GM15510 (cell line): Measurements from ENCODE around the gene SMURF2.

Experiments
- POLR2A ChIP-seq: IDR thresholded peaks from 3 replicates; pipeline ENCODE4 v1.6.1; 2011; ENCODE audit warnings: borderline replicate concordance; ENCODE audit not compliant: insufficient read length; ENCODE audit errors: extremely low read depth

SMURF2 gene

GRCh38 chr17:64634218-64634617 is 27.9 kb downstream of the SMURF2 start:
- TF ChIP-seq POLR2A: no peak

- no peak for TF ChIP-seq POLR2A
Observed at GRCh38 chr17:64632606-64633005, 29.5 kb downstream of the SMURF2 start.

- no peak for TF ChIP-seq POLR2A
Observed at GRCh38 chr17:64632194-64632593, 29.9 kb downstream of the SMURF2 start.

DNA sequence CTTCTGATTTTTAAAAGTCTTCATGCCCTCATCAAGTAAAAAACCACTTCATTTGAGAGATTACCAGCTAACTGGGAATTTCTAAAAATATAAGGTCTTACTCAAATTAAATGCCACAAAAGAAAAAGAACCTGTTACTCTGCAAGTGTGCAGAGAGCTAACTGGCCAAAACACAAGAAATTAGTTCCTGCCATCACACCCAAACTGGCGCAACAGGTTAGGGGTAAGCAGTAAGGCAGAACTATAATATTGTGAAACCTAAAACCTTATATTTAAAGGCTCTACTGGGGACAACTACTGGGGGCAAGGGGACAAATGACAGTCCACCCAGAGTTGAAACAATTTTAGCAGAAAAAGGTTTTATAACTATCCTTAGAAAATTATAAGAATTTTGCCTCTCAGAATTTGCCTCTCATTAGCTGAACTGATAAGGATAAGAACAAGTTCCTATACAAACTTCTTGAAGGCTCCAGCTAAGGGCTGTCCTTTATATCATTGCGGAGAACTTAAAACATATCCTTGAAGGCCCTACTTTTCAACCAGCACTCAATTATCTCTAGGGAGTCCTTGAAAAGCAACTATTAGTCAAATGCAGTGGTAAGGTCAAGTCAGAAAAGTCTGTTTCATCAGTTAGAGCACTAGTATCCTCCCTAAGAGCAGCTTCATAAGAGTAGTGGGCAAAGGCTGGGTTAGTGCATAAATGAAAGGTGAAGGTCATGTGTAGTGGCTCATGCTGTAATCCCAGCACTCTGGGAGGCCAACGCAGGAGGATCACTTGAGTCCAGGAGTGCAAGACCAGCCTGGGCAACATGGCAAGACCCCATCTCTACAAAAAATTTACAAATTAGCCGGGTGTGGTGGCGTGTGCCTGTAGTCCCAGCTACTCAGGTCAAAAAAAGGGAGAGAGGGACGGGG is 31.5 kb downstream of the SMURF2 start:
- TF ChIP-seq POLR2A: no peak

DNA sequence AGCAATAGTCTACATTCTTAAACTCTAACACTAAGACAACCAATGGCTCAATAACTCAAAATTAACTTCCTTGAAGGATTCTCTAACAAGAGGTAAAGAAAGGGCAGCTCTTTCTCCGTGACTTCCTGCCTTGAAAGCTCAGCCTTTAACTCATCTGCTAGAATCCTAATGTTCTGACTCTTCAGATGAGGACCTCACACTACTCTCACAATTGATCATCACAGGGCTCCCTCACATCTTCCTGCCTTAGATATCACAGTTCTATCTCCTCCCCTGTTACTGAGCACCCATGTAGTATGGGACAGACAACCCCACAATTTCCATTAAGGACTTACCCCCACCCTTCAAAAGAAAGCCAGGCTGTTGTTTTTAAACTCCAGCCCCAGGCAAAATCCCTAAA is 33.5 kb downstream of the SMURF2 start:
- TF ChIP-seq POLR2A: no peak

DNA sequence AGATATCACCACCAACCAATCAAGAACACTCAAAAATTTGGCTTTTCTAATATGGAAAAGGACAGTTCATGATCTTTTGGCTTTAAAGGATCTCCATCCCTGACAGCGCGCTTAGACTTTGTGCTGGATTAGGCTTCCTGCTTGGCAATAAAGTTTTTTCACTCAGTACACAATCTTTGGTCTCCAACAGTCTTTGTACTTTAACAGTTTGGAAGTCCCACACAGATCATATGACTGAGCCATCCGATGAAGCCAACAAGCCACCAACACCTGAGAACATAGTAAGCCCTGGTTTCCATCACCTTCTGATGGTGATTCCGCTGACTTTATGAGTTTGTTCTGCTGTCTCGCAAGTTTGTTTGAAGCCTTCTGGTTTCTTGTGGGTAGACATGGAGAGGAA is 34.3 kb downstream of the SMURF2 start:
- TF ChIP-seq POLR2A: no peak

DNA sequence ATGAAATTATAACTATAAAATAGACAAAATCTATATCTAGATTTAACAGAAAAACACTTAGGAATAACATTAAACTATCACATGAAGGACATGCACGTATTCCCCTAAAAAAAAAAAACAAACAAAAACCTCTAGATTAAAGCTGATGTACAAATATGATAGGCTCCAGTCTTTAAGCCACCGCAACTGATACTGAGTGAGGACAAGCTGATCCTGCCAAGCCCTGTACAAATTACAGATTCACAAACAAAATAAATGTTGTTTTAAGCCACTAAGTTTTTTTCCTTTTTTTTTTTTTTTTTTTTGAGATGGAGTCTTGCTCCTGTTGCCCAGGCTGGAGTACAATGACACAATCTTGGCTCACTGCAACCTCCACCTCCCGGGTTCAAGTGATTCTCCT is 35.3 kb downstream of the SMURF2 start:
- no peak for TF ChIP-seq POLR2A

GRCh38 chr17:64625541-64625940 is 36.6 kb downstream of the SMURF2 start:
- no peak for TF ChIP-seq POLR2A

DNA sequence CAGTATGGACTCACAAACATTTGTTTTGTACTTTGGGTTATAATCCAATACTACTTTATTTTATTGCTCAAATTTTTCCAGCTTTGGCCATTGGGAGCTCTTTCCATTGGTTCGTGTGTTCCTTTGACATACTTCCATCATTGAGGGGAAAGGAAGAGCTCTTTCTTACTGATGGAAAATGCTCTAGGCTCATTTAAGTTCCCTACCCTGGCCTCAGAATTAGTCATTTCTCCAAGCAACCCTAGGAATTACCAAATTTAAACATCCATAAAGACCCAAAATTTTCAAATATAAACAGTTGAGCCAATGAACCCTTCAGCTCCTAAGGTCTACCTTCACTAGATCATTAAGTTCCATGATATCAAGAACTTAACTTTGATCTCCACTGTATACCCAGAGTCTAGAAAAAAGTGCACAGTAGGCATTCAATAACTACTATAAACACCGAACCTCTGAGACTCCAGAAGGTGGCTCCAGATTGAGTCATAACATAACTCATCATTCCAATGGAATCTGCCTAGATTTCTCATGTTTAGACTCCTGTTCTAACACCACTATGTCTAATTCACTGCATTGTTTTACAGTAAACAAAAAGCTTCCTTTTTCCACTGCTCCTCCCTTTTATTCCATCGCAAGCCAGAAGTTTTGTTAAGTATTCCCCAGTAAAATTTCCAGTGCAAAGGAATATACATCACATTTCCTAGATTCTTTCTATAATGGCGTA is 39.0 kb downstream of the SMURF2 start:
- TF ChIP-seq POLR2A: no peak

GRCh38 chr17:64621772-64622171 is 40.3 kb downstream of the SMURF2 start:
- no peak for TF ChIP-seq POLR2A

DNA sequence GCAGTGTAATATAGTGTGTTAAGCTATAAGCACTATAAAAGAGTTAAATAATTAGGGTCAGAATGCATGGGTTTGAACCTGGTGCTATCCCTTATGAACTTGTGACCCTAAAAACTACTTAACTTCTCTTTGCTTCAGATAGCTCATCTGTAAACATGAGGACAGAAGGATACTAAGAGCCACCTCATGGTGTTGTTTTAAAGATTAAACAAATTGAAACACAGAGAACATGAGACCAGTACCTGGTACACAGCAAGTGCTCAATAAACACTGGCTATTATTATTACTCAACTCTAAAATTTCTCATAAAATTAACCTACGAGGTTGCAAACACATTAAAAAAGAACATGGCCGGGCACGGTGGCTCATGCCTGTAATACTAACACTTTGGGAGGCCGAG is 43.3 kb downstream of the SMURF2 start:
- no peak for TF ChIP-seq POLR2A

GRCh38 chr17:64617125-64617780 is 44.9 kb downstream of the SMURF2 start:
- no peak for TF ChIP-seq POLR2A

DNA sequence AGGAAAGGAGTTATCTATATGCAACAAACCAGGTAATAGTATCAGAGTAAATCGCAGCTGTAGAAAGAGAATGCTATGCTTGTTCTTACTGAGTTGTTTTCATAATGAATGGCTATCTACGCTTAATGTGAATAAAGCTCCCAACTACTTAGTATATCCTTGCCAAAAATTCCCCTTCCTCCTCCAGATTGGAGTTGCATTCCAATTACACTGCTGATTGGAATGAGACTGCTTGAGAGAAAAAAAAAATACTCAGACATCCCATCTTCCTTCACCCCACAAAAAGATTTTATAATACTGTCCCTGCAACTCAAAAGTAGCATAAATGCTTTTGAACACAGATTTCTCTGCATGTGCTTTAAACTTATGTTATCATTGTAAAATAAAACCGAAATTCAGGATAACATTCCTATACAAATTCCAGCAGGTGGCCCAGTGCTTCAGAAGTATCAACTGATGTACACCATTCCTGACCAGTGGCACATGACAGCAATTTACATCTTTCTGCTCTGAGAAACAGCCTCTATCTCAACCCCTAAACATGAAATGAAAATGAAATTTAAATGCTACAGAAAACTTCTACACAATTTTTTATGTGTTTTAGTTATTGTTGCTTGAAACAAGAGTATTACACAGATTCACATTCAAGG is 47.0 kb downstream of the SMURF2 start:
- TF ChIP-seq POLR2A: no peak

- no peak for TF ChIP-seq POLR2A
Observed at GRCh38 chr17:64614266-64615027, 47.7 kb downstream of the SMURF2 start.
